Ascending aorta (tissue), 2 donors: Measurements from ENCODE around the gene C8G. TPM values are rescaled to one million over a fixed set of nuclear protein-coding genes. Genes with fewer than 3 reads are reported as not detected.

Experiments
- DNase-seq, 2 donors: peaks; one replicate each; pipeline ENCODE4 v3.0.0-alpha.2; 2019; ENCODE audit warnings: low spot score in 2 of 2
- H3K27ac ChIP-seq, 2 donors: fragments of 200-600 bp; sonication (generic); one replicate each; pipeline ENCODE4 v1.5.1; 2016 to 2017; ENCODE audit warnings: mild to moderate bottlenecking in 1 of 2
- H3K27me3 ChIP-seq: fragments of 200-600 bp; sonication (generic); one replicate; pipeline ENCODE4 v1.5.1; 2017
- H3K36me3 ChIP-seq, 2 donors: fragments of 200-600 bp; sonication (generic); one replicate each; pipeline ENCODE4 v1.5.1; 2016
- H3K4me1 ChIP-seq, 2 donors: fragments of 200-600 bp; sonication (generic); one replicate each; pipeline ENCODE4 v1.5.1; 2016 to 2017; ENCODE audit warnings: mild to moderate bottlenecking in 1 of 2
- H3K4me3 ChIP-seq, 2 donors: fragments of 200-600 bp; sonication (generic); one replicate each; pipeline ENCODE4 v1.5.1; 2016 to 2017; ENCODE audit warnings: mild to moderate bottlenecking in 1 of 2
- H3K9me3 ChIP-seq, 2 donors: fragments of 200-600 bp; sonication (generic); one replicate each; pipeline ENCODE4 v1.5.1; 2016
- CTCF ChIP-seq, 3 experiments: fragments of 200-600 bp in 2 of 3; fragments of 450-650 bp in 1 of 3; sonication (generic) in 2 of 3; IDR thresholded peaks; one replicate each; pipeline ENCODE4 v1.5.1; 2016 to 2019; ENCODE audit warnings: antibody characterized with exemption in 3 of 3, mild to moderate bottlenecking in 1 of 3, moderate library complexity in 1 of 3
- intact Hi-C: fragments of 100-400 bp; cut with DNase I; formaldehyde crosslinking; loops from one replicate; pipeline ENCODE4 v1.15.1; 2023
- total RNA-seq: library from RNA; depleted of rRNA; stranded (reverse); fragments of >200 nt; gene quantifications from one replicate; pipeline ENCODE4 v1.1.0, GENCODE V29; 2016

The C8G gene
- total RNA-seq, 1 donor from 2014 or later = 8.6 TPM

- DNase-seq = no peak
- Histone ChIP-seq H3K27ac (no peak overlapping the region), H3K9me3 (no peaks in the 10 kb centered on the region), H3K36me3 (no peaks in the 10 kb centered on the region), H3K4me1 (no peaks in the 10 kb centered on the region), H3K27me3 (peaks cover 5% of the 10 kb centered on the region), H3K4me3 (no peak overlapping the region)
- no peak for TF ChIP-seq CTCF (IDR thresholded peaks at IDR 0.05)
- intact Hi-C loops = no loop called here
Measured at GRCh38 chr9:136985027-136985602, 40.1 kb downstream of the C8G start.

- H3K27ac ChIP-seq = no peak overlapping the region
- H3K27me3 ChIP-seq = peaks cover 5% of the 10 kb centered on the region
- H3K36me3 ChIP-seq = no peaks in the 10 kb centered on the region
- intact Hi-C loops = no loop called here
- DNase-seq = no peak
- TF ChIP-seq CTCF (IDR thresholded peaks at IDR 0.05) = no peak
- no peaks in the 10 kb centered on the region for H3K4me1 ChIP-seq
- no peak overlapping the region for H3K4me3 ChIP-seq
- H3K9me3 ChIP-seq = no peaks in the 10 kb centered on the region
Measured at GRCh38 chr9:136985853-136986252, 40.8 kb downstream of the C8G start.

GRCh38 chr9:136988872-136989271 lies 43.8 kb downstream of the C8G start:
- Histone ChIP-seq H3K27ac (no peak overlapping the region), H3K9me3 (no peaks in the 10 kb centered on the region), H3K4me1 (peaks cover 8 to 12% of the 10 kb centered on the region in 2 donors), H3K4me3 (no peak overlapping the region), H3K36me3 (no peaks in the 10 kb centered on the region), H3K27me3 (peaks cover 5% of the 10 kb centered on the region)
- DNase-seq = no peak
- no peak for TF ChIP-seq CTCF (IDR thresholded peaks at IDR 0.05)
- intact Hi-C loops = no loop called here

- intact Hi-C loops = loop anchor here (5.0 kb wide), 1 partner anchor 97 kb away; the partner anchor contains the start of gene MAN1B1
Measured at GRCh38 chr9:136990242-136990911, 45.3 kb downstream of the C8G start.

More at GRCh38 chr9:136990242-136990911, 45.3 kb downstream of the C8G start:
- no peak overlapping the region for H3K27ac ChIP-seq
- TF ChIP-seq CTCF (IDR thresholded peaks at IDR 0.05) = no peak
- H3K36me3 ChIP-seq = no peaks in the 10 kb centered on the region
- H3K4me3 ChIP-seq = no peak overlapping the region
- H3K9me3 ChIP-seq = no peaks in the 10 kb centered on the region
- no peak for DNase-seq
- H3K27me3 ChIP-seq = no peaks in the 10 kb centered on the region
- H3K4me1 ChIP-seq = peaks cover 12 to 16% of the 10 kb centered on the region in 2 donors
